Measurements from ENCODE around the gene PDE7B. TPM values are rescaled to one million over a fixed set of nuclear protein-coding genes. Genes with fewer than 3 reads are reported as not detected.

Gene PDE7B
- polyA plus RNA-seq, 1 donor = 1.3 TPM

GRCh38 chr6:136189104-136189503 lies 337.6 kb downstream of the PDE7B start:
- H3K9me3 ChIP-seq (ENCODE audit: control insufficient read depth, low read depth, low read length) = peaks cover 3% of the 10 kb centered on the region
- H3K27ac ChIP-seq (ENCODE audit: low read length) = no peak overlapping the region
- whole genome bisulfite sequencing (ENCODE audit: insufficient coverage, low lambda C conversion rate) = no CpG with 5 or more reads among the region's 3 CpGs
- H3K4me1 ChIP-seq (ENCODE audit: control insufficient read depth, insufficient read depth, low read length) = peaks cover 4% of the 10 kb centered on the region
- H3K4me3 ChIP-seq (ENCODE audit: low read length) = no peak overlapping the region
- DNase-seq = no peak
- H3K36me3 ChIP-seq (ENCODE audit: control insufficient read depth, insufficient read depth, low read length) = no peaks in the 10 kb centered on the region
- H3K27me3 ChIP-seq (ENCODE audit: control insufficient read depth, insufficient read depth, low read length) = no peaks in the 10 kb centered on the region

DNA sequence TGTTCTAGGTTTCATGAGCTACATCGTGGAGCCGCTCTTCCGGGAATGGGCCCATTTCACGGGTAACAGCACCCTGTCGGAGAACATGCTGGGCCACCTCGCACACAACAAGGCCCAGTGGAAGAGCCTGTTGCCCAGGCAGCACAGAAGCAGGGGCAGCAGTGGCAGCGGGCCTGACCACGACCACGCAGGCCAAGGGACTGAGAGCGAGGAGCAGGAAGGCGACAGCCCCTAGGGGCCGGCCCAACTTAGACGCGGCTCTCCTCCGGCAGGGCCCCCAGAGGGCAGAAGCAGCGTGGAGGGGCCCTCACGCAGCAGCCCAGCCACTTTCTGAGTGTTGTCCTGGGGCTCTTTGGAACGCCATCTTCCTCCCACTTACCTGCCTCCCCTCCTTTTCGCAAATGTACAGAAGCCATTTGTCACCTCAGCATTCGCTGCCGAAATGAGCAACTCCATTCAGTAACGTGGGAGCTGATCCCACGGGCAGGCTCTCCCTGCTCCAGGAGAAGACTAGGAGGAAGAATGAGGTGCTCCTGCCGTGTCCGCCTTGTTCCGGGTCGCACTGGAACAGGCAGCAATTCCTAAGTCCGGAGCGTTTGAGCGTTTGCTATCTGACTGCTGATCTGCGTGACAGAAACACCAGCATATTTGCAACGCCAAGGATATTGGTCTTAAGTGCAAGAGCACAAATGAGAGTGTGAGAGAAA lies 340.3 kb downstream of the PDE7B start:
- Histone ChIP-seq H3K4me3 (ENCODE audit: low read length) (no peak overlapping the region), H3K27me3 (ENCODE audit: control insufficient read depth, insufficient read depth, low read length) (no peaks in the 10 kb centered on the region), H3K27ac (ENCODE audit: low read length) (no peak overlapping the region), H3K9me3 (ENCODE audit: control insufficient read depth, low read depth, low read length) (peaks cover 3% of the 10 kb centered on the region), H3K4me1 (ENCODE audit: control insufficient read depth, insufficient read depth, low read length) (peaks cover 4% of the 10 kb centered on the region), H3K36me3 (ENCODE audit: control insufficient read depth, insufficient read depth, low read length) (no peaks in the 10 kb centered on the region)
- WGBS (ENCODE audit: insufficient coverage, low lambda C conversion rate) = no CpG with 5 or more reads among the region's 32 CpGs
- no peak for DNase-seq

DNA sequence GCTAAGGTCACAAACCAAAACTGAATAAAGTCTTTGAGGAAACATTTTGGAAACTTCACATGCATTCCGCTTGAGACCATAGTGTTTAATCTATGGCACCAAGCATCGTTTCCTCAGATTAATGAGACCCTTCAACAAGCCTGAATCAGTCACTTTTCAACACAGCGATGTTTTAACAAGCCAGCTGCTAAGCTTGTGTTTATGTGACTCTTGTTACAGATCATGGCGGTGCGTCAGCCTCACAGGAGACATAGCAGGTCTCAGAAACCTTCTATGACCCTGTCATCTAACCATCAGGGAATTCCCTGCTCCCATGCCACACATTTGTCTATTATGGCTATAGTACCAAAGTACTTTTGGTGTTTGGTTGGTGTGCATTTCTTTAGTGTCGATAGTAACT lies 341.4 kb downstream of the PDE7B start:
- no peak for DNase-seq
- Histone ChIP-seq H3K4me3 (ENCODE audit: low read length) (no peak overlapping the region), H3K36me3 (ENCODE audit: control insufficient read depth, insufficient read depth, low read length) (no peaks in the 10 kb centered on the region), H3K4me1 (ENCODE audit: control insufficient read depth, insufficient read depth, low read length) (peaks cover 4% of the 10 kb centered on the region), H3K27me3 (ENCODE audit: control insufficient read depth, insufficient read depth, low read length) (no peaks in the 10 kb centered on the region), H3K27ac (ENCODE audit: low read length) (no peak overlapping the region), H3K9me3 (ENCODE audit: control insufficient read depth, low read depth, low read length) (peaks cover 3% of the 10 kb centered on the region)
- no CpG with 5 or more reads among the region's 6 CpGs for WGBS (ENCODE audit: insufficient coverage, low lambda C conversion rate)

GRCh38 chr6:136201732-136202131 lies 350.2 kb downstream of the PDE7B start:
- H3K4me3 ChIP-seq (ENCODE audit: low read length) = no peak overlapping the region
- 90% methylated on average over 2 of the region's 5 CpGs for WGBS (ENCODE audit: insufficient coverage, low lambda C conversion rate)
- H3K27ac ChIP-seq (ENCODE audit: low read length) = no peak overlapping the region
- DNase-seq = no peak
- H3K4me1 ChIP-seq (ENCODE audit: control insufficient read depth, insufficient read depth, low read length) = no peaks in the 10 kb centered on the region
- no peaks in the 10 kb centered on the region for H3K36me3 ChIP-seq (ENCODE audit: control insufficient read depth, insufficient read depth, low read length)
- H3K9me3 ChIP-seq (ENCODE audit: control insufficient read depth, low read depth, low read length) = no peaks in the 10 kb centered on the region
- no peaks in the 10 kb centered on the region for H3K27me3 ChIP-seq (ENCODE audit: control insufficient read depth, insufficient read depth, low read length)

GRCh38 chr6:136208783-136209182 lies 357.3 kb downstream of the PDE7B start:
- Histone ChIP-seq H3K4me1 (ENCODE audit: control insufficient read depth, insufficient read depth, low read length) (no peaks in the 10 kb centered on the region), H3K36me3 (ENCODE audit: control insufficient read depth, insufficient read depth, low read length) (no peaks in the 10 kb centered on the region), H3K27me3 (ENCODE audit: control insufficient read depth, insufficient read depth, low read length) (no peaks in the 10 kb centered on the region), H3K4me3 (ENCODE audit: low read length) (no peak overlapping the region), H3K9me3 (ENCODE audit: control insufficient read depth, low read depth, low read length) (no peaks in the 10 kb centered on the region), H3K27ac (ENCODE audit: low read length) (no peak overlapping the region)
- 95% methylated on average over 3 of the region's 4 CpGs for WGBS (ENCODE audit: insufficient coverage, low lambda C conversion rate)
- DNase-seq = no peak

- no peaks in the 10 kb centered on the region for H3K27me3 ChIP-seq (ENCODE audit: control insufficient read depth, insufficient read depth, low read length)
- H3K27ac ChIP-seq (ENCODE audit: low read length) = no peak overlapping the region
- no peak overlapping the region for H3K4me3 ChIP-seq (ENCODE audit: low read length)
- no peak for DNase-seq
- no peaks in the 10 kb centered on the region for H3K36me3 ChIP-seq (ENCODE audit: control insufficient read depth, insufficient read depth, low read length)
- H3K4me1 ChIP-seq (ENCODE audit: control insufficient read depth, insufficient read depth, low read length) = no peaks in the 10 kb centered on the region
- no CpG with 5 or more reads among the region's 2 CpGs for WGBS (ENCODE audit: insufficient coverage, low lambda C conversion rate)
- no peaks in the 10 kb centered on the region for H3K9me3 ChIP-seq (ENCODE audit: control insufficient read depth, low read depth, low read length)
These were observed 358.0 kb downstream of the PDE7B start for GRCh38 chr6:136209496-136209895.

DNA sequence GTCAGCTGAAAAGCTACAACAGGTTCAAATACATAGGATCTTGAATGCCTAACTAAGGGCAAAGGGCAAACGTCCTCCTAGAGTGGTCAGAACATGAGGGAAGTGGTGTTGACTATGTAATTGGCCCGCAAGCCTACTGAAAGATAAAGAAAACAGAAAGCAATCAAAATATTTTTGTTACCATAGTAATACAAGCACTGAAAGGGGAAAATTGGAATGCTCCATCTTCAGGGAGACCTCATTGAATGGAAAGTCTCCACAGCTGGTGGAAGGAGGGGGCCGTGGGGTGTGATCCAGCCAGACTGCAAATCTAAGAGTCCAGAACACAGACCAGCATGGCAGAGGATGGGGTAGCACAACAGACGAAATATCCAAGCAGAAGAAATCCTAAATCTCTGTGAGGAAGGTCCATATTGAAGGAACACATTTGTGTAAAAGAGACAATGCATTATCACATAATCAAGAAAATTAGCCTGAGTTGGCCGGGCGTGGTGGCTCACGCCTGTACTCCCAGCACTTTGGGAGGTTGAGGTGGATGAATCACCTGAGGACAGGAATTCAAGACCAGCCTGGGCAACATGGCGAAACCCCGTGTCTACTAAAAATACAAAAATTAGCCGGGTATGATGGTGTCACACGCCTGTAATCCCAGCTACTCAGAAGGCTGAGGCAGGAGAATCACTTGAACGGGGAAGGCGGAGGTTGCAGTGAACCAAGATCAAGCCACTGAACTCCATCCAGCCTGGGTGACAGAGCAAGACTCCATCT lies 359.1 kb downstream of the PDE7B start:
- Histone ChIP-seq H3K27me3 (ENCODE audit: control insufficient read depth, insufficient read depth, low read length) (no peaks in the 10 kb centered on the region), H3K36me3 (ENCODE audit: control insufficient read depth, insufficient read depth, low read length) (no peaks in the 10 kb centered on the region), H3K4me3 (ENCODE audit: low read length) (no peak overlapping the region), H3K27ac (ENCODE audit: low read length) (no peak overlapping the region), H3K9me3 (ENCODE audit: control insufficient read depth, low read depth, low read length) (no peaks in the 10 kb centered on the region), H3K4me1 (ENCODE audit: control insufficient read depth, insufficient read depth, low read length) (no peaks in the 10 kb centered on the region)
- no peak for DNase-seq
- WGBS (ENCODE audit: insufficient coverage, low lambda C conversion rate) = no CpG with 5 or more reads among the region's 13 CpGs

DNA sequence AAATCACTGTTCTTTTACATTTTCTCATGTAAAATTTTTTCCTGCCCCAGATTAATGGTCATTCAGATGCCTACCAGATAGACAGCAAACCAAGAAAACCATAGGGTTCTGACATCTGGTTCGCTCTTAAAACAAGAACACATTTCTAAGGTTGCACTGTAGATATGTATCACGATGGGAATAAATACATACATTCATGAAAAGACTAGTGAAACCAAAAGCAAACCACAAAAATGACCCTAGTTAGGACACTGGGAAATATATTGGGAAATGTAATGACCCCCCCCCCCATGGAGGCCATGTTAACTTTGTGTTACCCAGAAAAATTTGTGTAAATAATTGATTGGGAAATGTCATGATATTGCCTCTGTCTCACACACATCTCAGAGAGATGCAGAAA lies 361.1 kb downstream of the PDE7B start:
- 100% methylated on average over 1 of the region's 2 CpGs for WGBS (ENCODE audit: insufficient coverage, low lambda C conversion rate)
- Histone ChIP-seq H3K4me1 (ENCODE audit: control insufficient read depth, insufficient read depth, low read length) (no peaks in the 10 kb centered on the region), H3K27me3 (ENCODE audit: control insufficient read depth, insufficient read depth, low read length) (no peaks in the 10 kb centered on the region), H3K36me3 (ENCODE audit: control insufficient read depth, insufficient read depth, low read length) (no peaks in the 10 kb centered on the region), H3K9me3 (ENCODE audit: control insufficient read depth, low read depth, low read length) (no peaks in the 10 kb centered on the region), H3K27ac (ENCODE audit: low read length) (no peak overlapping the region), H3K4me3 (ENCODE audit: low read length) (no peak overlapping the region)
- no peak for DNase-seq

DNA sequence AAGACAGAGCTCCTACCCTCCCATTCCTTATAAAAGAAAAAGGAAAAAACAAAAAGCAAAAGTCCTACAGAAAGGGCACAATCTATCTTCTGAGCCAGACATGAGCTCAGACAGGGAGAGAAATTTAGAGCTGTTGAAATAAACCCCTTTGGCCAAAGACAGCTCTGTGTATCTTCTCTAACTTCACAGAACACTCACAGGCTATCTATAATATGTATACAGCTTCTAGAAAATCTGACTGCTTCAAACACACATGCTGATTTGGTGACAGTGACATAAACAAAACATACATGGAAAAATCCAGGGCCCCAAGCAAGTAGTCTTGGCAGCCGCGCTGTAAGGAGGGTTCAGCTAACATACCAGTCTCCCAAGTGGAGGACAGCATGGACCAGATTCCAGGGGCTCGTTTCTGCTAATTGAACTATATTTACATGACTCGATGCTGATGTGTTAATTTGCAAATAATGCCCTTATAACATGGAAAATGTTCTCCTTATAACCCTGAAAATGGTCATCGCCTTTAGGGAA lies 361.6 kb downstream of the PDE7B start:
- DNase-seq = no peak
- no CpG with 5 or more reads among the region's 5 CpGs for WGBS (ENCODE audit: insufficient coverage, low lambda C conversion rate)

GRCh38 chr6:136213853-136214252 lies 362.4 kb downstream of the PDE7B start:
- H3K9me3 ChIP-seq (ENCODE audit: control insufficient read depth, low read depth, low read length) = no peaks in the 10 kb centered on the region
- no peak overlapping the region for H3K27ac ChIP-seq (ENCODE audit: low read length)
- no peaks in the 10 kb centered on the region for H3K4me1 ChIP-seq (ENCODE audit: control insufficient read depth, insufficient read depth, low read length)
- no peak for DNase-seq
- no peaks in the 10 kb centered on the region for H3K27me3 ChIP-seq (ENCODE audit: control insufficient read depth, insufficient read depth, low read length)
- no peak overlapping the region for H3K4me3 ChIP-seq (ENCODE audit: low read length)
- H3K36me3 ChIP-seq (ENCODE audit: control insufficient read depth, insufficient read depth, low read length) = no peaks in the 10 kb centered on the region

More for the DNA sequence above, 361.6 kb downstream of the PDE7B start:
- Histone ChIP-seq H3K4me3 (ENCODE audit: low read length) (no peak overlapping the region), H3K9me3 (ENCODE audit: control insufficient read depth, low read depth, low read length) (no peaks in the 10 kb centered on the region), H3K27ac (ENCODE audit: low read length) (no peak overlapping the region), H3K4me1 (ENCODE audit: control insufficient read depth, insufficient read depth, low read length) (no peaks in the 10 kb centered on the region), H3K27me3 (ENCODE audit: control insufficient read depth, insufficient read depth, low read length) (no peaks in the 10 kb centered on the region), H3K36me3 (ENCODE audit: control insufficient read depth, insufficient read depth, low read length) (no peaks in the 10 kb centered on the region)
